HG02938 (cell line): Measurements from ENCODE around the gene TMC6.
A peak's percentile ranks its signal among the peaks of the same experiment; 100 is the strongest.
"Not testable (repeated sequence)": the region's sequence is repeated elsewhere in the genome, so short reads cannot be mapped to it uniquely, and the experiment has no call there.

ENCODE experiments used
- ATAC-seq: cut with Tn5 transposase; IDR thresholded peaks from one replicate; pipeline ENCODE4 v1.9.1; 2021; ENCODE audit warnings: mild to moderate bottlenecking, moderate library complexity; ENCODE audit not compliant: unreplicated experiment

The TMC6 gene

GRCh38 chr17:78128551-78129350 lies at the start of gene TMC6:
Gene TMC6 (minus strand): TSS chr17:78128755. CDS start chr17:78126832, 1,923 bp downstream.
- ATAC-seq, result no peak

- no peak for ATAC-seq
Observed at GRCh38 chr17:78176548-78177025, 48.0 kb upstream of the TMC6 start.

GRCh38 chr17:78175643-78175981 lies 47.1 kb upstream of the TMC6 start:
- no peak for ATAC-seq

GRCh38 chr17:78174870-78175642 lies 46.5 kb upstream of the TMC6 start:
- ATAC-seq, result no peak

GRCh38 chr17:78174346-78174869 lies 45.9 kb upstream of the TMC6 start:
- ATAC-seq, result no peak

GRCh38 chr17:78173097-78173715 lies 44.7 kb upstream of the TMC6 start:
- peak; percentile 45 for ATAC-seq

GRCh38 chr17:78172249-78173051 lies 43.9 kb upstream of the TMC6 start:
- no peak for ATAC-seq

- ATAC-seq, result not testable (repeated sequence)
Observed at GRCh38 chr17:78171591-78172248, 43.2 kb upstream of the TMC6 start.

GRCh38 chr17:78170692-78171590 lies 42.4 kb upstream of the TMC6 start:
- no peak for ATAC-seq

- peak; percentile 18 for ATAC-seq
Observed at GRCh38 chr17:78168903-78169793, 40.6 kb upstream of the TMC6 start.

- ATAC-seq, result peak; percentile 49
Observed at GRCh38 chr17:78168242-78168902, 39.8 kb upstream of the TMC6 start, which contains the start of gene SYNGR2. Gene SYNGR2 (plus strand): TSS chr17:78168581. CDS start chr17:78168617, 36 bp downstream.

- ATAC-seq, result no peak
Observed at GRCh38 chr17:78166416-78166815, 37.9 kb upstream of the TMC6 start.

- ATAC-seq, result no peak
Observed at GRCh38 chr17:78164748-78165607, 36.4 kb upstream of the TMC6 start.

- ATAC-seq, result no peak
Observed at GRCh38 chr17:78163881-78164747, 35.6 kb upstream of the TMC6 start.

GRCh38 chr17:78159575-78160158 lies 31.1 kb upstream of the TMC6 start:
- ATAC-seq, result no peak
